Body of pancreas (tissue), 4 donors: ENCODE results near the gene TP53I13. TPM values are rescaled to one million over a fixed set of nuclear protein-coding genes. Genes with fewer than 3 reads are reported as not detected.

Source experiments
- ATAC-seq: fragments of 150-250 bp; one replicate; pipeline ENCODE4 v1.9.1; 2016
- DNase-seq, 4 donors: peaks; one replicate each; pipeline ENCODE4 v3.0.0-alpha.2; 2019
- H3K27ac ChIP-seq, 4 donors: fragments of 200-600 bp; sonication (generic); 1 replicate in 3 of 4; 2 replicates in 1 of 4; pipeline versions ENCODE4 v1.5.1 to v1.6.1; 2016 to 2019; ENCODE audit warnings: mild to moderate bottlenecking in 1 of 4, mixed read lengths in 1 of 4, moderate library complexity in 1 of 4
- H3K27me3 ChIP-seq, 2 donors: fragments of 200-600 bp; sonication (generic); one replicate each; pipeline ENCODE4 v1.6.0; 2016; ENCODE audit warnings: mild to moderate bottlenecking in 1 of 2
- H3K36me3 ChIP-seq, 2 donors: fragments of 200-600 bp; sonication (generic); replicated peaks in 1 of 2; 2 replicates each; pipeline ENCODE4 v1.5.1; 2016; ENCODE audit warnings: low read depth in 2 of 2; ENCODE audit not compliant: insufficient read depth in 1 of 2
- H3K4me1 ChIP-seq: fragments of 200-600 bp; sonication (generic); one replicate; pipeline ENCODE4 v1.6.0; 2016
- H3K4me3 ChIP-seq, 2 donors: fragments of 200-600 bp; sonication (generic); 1 replicate in 1 of 2; 2 replicates in 1 of 2; pipeline ENCODE4 v1.5.1; 2016 to 2019
- H3K9me3 ChIP-seq, 3 donors: fragments of 200-600 bp; sonication (generic); 1 replicate in 2 of 3; 2 replicates in 1 of 3; pipeline ENCODE4 v1.5.1; 2016
- POLR2A ChIP-seq, 3 donors: fragments of 450-650 bp; IDR thresholded peaks; one replicate each; pipeline ENCODE4 v1.6.1; 2016; ENCODE audit warnings: antibody characterized with exemption in 3 of 3, mild to moderate bottlenecking in 2 of 3
- WGBS, 2 donors: methylation state at CpG; one replicate each; pipeline ENCODE4 v1.1.5; 2017; 5-methylcytosine and 5-hydroxymethylcytosine counted together
- intact Hi-C: fragments of 100-400 bp; cut with DNase I; formaldehyde crosslinking; loops from one replicate; pipeline ENCODE4 v1.15.1; 2023
- total RNA-seq, 2 donors: library from RNA; depleted of rRNA; stranded (reverse); fragments of >200 nt; gene quantifications; one replicate each; pipeline ENCODE4 v1.1.0, GENCODE V29; 2016
- TF ChIP-seq, protein P1 (sequence below), 7 experiments: fragments of 450-650 bp in 4 of 7; fragments of 200-600 bp in 3 of 7; sonication (generic) in 3 of 7; IDR thresholded peaks; one replicate each; pipeline ENCODE4 v1.5.1; 2016 to 2019; ENCODE audit warnings: antibody characterized with exemption in 7 of 7

TP53I13 gene
- total RNA-seq, 2 donors from 2014 or later: 56.3 to 62.3 TPM

- Histone ChIP-seq H3K4me1 (peaks cover 48% of the 10 kb centered on the region), H3K27me3 (no peaks in the 10 kb centered on the region), H3K4me3 (no peak overlapping the region), H3K36me3 (peaks cover 0 to 3% of the 10 kb centered on the region in 2 donors), H3K9me3 (no peaks in the 10 kb centered on the region), H3K27ac (no peak overlapping the region)
- TF ChIP-seq, protein P1, sequence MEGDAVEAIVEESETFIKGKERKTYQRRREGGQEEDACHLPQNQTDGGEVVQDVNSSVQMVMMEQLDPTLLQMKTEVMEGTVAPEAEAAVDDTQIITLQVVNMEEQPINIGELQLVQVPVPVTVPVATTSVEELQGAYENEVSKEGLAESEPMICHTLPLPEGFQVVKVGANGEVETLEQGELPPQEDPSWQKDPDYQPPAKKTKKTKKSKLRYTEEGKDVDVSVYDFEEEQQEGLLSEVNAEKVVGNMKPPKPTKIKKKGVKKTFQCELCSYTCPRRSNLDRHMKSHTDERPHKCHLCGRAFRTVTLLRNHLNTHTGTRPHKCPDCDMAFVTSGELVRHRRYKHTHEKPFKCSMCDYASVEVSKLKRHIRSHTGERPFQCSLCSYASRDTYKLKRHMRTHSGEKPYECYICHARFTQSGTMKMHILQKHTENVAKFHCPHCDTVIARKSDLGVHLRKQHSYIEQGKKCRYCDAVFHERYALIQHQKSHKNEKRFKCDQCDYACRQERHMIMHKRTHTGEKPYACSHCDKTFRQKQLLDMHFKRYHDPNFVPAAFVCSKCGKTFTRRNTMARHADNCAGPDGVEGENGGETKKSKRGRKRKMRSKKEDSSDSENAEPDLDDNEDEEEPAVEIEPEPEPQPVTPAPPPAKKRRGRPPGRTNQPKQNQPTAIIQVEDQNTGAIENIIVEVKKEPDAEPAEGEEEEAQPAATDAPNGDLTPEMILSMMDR (IDR thresholded peaks at IDR 0.05): no peak
- no peak for TF ChIP-seq POLR2A (IDR thresholded peaks at IDR 0.05)
- 71 to 75% methylated on average over 3 to 6 of the region's 6 CpGs for WGBS, 2 donors
- DNase-seq: peak in 2 of 4 donors; percentile 2 to 10
- ATAC-seq: no peak
- intact Hi-C loops: no loop called here
Measured at GRCh38 chr17:29573558-29573869, 5.0 kb downstream of the TP53I13 start.

DNA sequence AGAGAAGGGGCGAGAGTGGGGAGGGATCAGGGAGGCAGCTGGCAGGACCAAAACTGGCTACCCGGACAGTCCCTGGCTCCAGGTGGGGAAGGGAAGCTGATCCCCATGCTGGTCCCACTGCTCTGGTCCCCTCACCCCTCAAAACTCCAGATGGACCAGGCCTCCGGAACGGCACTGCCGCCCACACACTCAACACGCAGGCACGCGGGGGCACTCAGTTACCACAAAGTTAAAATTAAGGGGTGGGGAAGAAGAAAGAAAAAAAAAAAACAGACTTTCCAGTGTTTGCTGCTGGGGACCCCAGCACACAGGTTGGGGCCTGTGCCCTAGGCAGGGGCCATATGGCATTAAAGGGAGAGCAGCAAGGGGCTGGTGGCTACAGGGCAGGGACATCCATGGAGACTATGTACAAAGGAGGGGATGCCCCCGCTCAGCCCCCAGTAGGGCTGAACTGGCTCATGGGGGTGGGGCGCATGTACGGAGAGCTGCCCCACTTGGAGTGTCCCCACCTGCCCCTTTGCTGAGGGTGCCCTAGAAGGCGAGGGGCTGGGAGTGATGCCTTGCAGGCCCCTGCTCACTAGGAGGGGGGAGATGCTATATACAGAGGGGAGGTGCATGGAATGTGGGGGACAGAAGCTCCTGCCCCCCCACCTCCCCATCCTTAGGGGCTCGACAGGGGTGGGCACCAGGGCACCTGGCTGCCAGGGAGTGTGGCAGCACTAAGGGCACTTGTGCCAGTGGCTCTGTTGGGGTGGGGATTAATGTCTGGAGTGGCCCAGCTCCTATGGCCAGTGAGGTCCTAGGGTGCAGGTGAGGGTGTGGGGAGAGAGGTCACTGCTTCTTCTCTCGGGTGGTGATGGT, 5.6 kb downstream of the TP53I13 start:
- Histone ChIP-seq H3K27me3 (no peaks in the 10 kb centered on the region), H3K27ac (peak overlapping the region in 2 of 4 donors; percentile 14 to 52), H3K36me3 (peaks cover 0 to 3% of the 10 kb centered on the region in 2 donors), H3K4me1 (peaks cover 44% of the 10 kb centered on the region), H3K4me3 (no peak overlapping the region), H3K9me3 (no peaks in the 10 kb centered on the region)
- DNase-seq: peak in 2 of 4 donors; percentile 4 to 8
- TF ChIP-seq, protein P1 (IDR thresholded peaks at IDR 0.05): no peak
- no peak for TF ChIP-seq POLR2A (IDR thresholded peaks at IDR 0.05)
- WGBS, 2 donors: 82 to 83% methylated on average over 11 to 14 of the region's 14 CpGs
- intact Hi-C loops: no loop called here
- peak; percentile 2 for ATAC-seq

GRCh38 chr17:29574732-29575510, 6.4 kb downstream of the TP53I13 start:
- H3K4me3 ChIP-seq: no peak overlapping the region
- peaks cover 0 to 3% of the 10 kb centered on the region in 2 donors for H3K36me3 ChIP-seq
- H3K27me3 ChIP-seq: no peaks in the 10 kb centered on the region
- H3K27ac ChIP-seq: peak overlapping the region in 3 of 4 donors; percentile 14 to 52 (median 15)
- H3K4me1 ChIP-seq: peaks cover 37% of the 10 kb centered on the region
- peak; percentile 61 to 78 (median 74) for DNase-seq
- intact Hi-C loops: no loop called here
- peak; percentile 67 for ATAC-seq
- TF ChIP-seq POLR2A (IDR thresholded peaks at IDR 0.05): no peak
- TF ChIP-seq, protein P1 (IDR thresholded peaks at IDR 0.05): peak in 2 of 7 experiments; percentile 19 to 22
- 33 to 35% methylated on average over 7 to 16 of the region's 17 CpGs for WGBS, 2 donors
- H3K9me3 ChIP-seq: no peaks in the 10 kb centered on the region

GRCh38 chr17:29575511-29576213, 7.2 kb downstream of the TP53I13 start:
- 89 to 90% methylated on average over 20 to 26 of the region's 28 CpGs for WGBS, 2 donors
- peaks cover 0 to 3% of the 10 kb centered on the region in 2 donors for H3K36me3 ChIP-seq
- H3K27me3 ChIP-seq: no peaks in the 10 kb centered on the region
- ATAC-seq: no peak
- peak overlapping the region in 1 of 4 donors; percentile 14 for H3K27ac ChIP-seq
- peaks cover 34% of the 10 kb centered on the region for H3K4me1 ChIP-seq
- no peaks in the 10 kb centered on the region for H3K9me3 ChIP-seq
- intact Hi-C loops: no loop called here
- TF ChIP-seq POLR2A (IDR thresholded peaks at IDR 0.05): no peak
- TF ChIP-seq, protein P1 (IDR thresholded peaks at IDR 0.05): no peak
- H3K4me3 ChIP-seq: no peak overlapping the region
- DNase-seq: peak in 2 of 4 donors; percentile 5 to 9
